Heart left ventricle (tissue), 16 donors: ENCODE results near the gene DSG1. TPM values are rescaled to one million over a fixed set of nuclear protein-coding genes. Genes with fewer than 3 reads are reported as not detected.

Experiments used
- ATAC-seq, 4 donors: fragments of 200-7000 bp; cut with Tn5 transposase; one replicate each; pipeline ENCODE4 v1.9.1; 2020 to 2022; ENCODE audit warnings: moderate library complexity in 4 of 4, mild to moderate bottlenecking in 3 of 4, moderate number of reproducible peaks in 1 of 4
- DNase-seq, 5 donors: peaks; one replicate each; pipeline ENCODE4 v3.0.0-alpha.2; 2020
- H3K27ac ChIP-seq, 12 donors: fragments of 200-600 bp; sonication (generic) in 4 of 12; one replicate each; pipeline versions ENCODE4 v1.5.0 to v1.8.0; 2016 to 2022; ENCODE audit warnings: mild to moderate bottlenecking in 2 of 12
- H3K27me3 ChIP-seq, 9 donors: fragments of 200-600 bp; sonication (generic) in 2 of 9; one replicate each; pipeline versions ENCODE4 v1.5.1 to v1.8.0; 2016 to 2022; ENCODE audit warnings: mild to moderate bottlenecking in 3 of 9
- H3K36me3 ChIP-seq, 9 donors: fragments of 200-600 bp; sonication (generic) in 2 of 9; one replicate each; pipeline versions ENCODE4 v1.5.0 to v1.8.0; 2018 to 2022; ENCODE audit warnings: mild to moderate bottlenecking in 2 of 9
- H3K4me1 ChIP-seq, 12 donors: fragments of 200-600 bp; sonication (generic) in 4 of 12; one replicate each; pipeline versions ENCODE4 v1.5.0 to v1.8.0; 2016 to 2022; ENCODE audit warnings: mild to moderate bottlenecking in 3 of 12
- H3K4me3 ChIP-seq, 12 donors: fragments of 200-600 bp; sonication (generic) in 4 of 12; one replicate each; pipeline versions ENCODE4 v1.5.0 to v1.8.0; 2017 to 2022; ENCODE audit warnings: mild to moderate bottlenecking in 9 of 12, moderate library complexity in 4 of 12
- H3K9me3 ChIP-seq, 12 donors: fragments of 200-600 bp; sonication (generic) in 4 of 12; one replicate each; pipeline versions ENCODE4 v1.5.0 to v1.8.0; 2016 to 2022; ENCODE audit warnings: mild to moderate bottlenecking in 1 of 12
- CTCF ChIP-seq, 12 donors: fragments of 200-600 bp; sonication (generic) in 4 of 12; IDR thresholded peaks; one replicate each; pipeline versions ENCODE4 v1.5.0 to v1.8.0; 2018 to 2022; ENCODE audit warnings: antibody characterized with exemption in 12 of 12, mild to moderate bottlenecking in 5 of 12
- POLR2A ChIP-seq, 2 donors: fragments of 450-650 bp; IDR thresholded peaks; one replicate each; pipeline ENCODE4 v1.6.1; 2017; ENCODE audit warnings: antibody characterized with exemption in 2 of 2, mild to moderate bottlenecking in 2 of 2, moderate library complexity in 2 of 2
- WGBS, 4 donors: extraction: QIAGEN DNeasy Blood & Tissue Kit in 2 of 4; methylation state at CpG; one replicate each; pipeline versions ENCODE4 v1.1.5 to v1.1.7; 2013 to 2018; 5-methylcytosine and 5-hydroxymethylcytosine counted together
- intact Hi-C, 10 donors: fragments of 100-400 bp; cut with DNase I; formaldehyde crosslinking; loops; one replicate each; pipeline versions ENCODE4 v1.11.1 to v1.14.2; 2022
- long read RNA-seq, 3 donors: library from polyadenylated mRNA; unstranded; transcript quantifications; one replicate each; pipeline ENCODE4 v2.0.0, GENCODE V29; 2020 to 2021
- polyA plus RNA-seq, 2 donors: library from polyadenylated mRNA; stranded (reverse); fragments of 200-250 nt; gene quantifications; one replicate each; pipeline ENCODE4 v1.2.3, GENCODE V29; 2013
- total RNA-seq, 9 donors: library from RNA; depleted of rRNA in 2 of 9; stranded (reverse); fragments of >200 nt in 2 of 9; fragmentation: NEBNext Ultra II Directional in 3 of 9; extraction: Animal tissue kit (Norgen Biotek cat#: 25700) in 3 of 9; gene quantifications; one replicate each; pipeline versions ENCODE4 v1.1.0 to v1.2.4, GENCODE V29; 2016 to 2023
- donor health status: ischemic (EF 13 %, LVEDD 7.1; RV severe dilation, severe dysfunction).
- donor health status: healthy with polysubstance abuse.
- donor health status: DM: no; HTN: yes; CAD: no.
- donor health status: DM: no; HTN: no; CAD: no.
- donor health status: ischemic (EF 25% LVEDD 6.9; RV normal size, moderate dysfunction).
- donor health status: ischemic (EF 25% LVEDD 5.7; RV mildly dilated, moderate dysfunction).
- donor health status: healthy.
- donor health status: DM: yes; HTN: yes; CAD: no.
- donor health status: ischemic (EF 35%, LVEDD 5.7; RV mildly dilated, moderate dysfunction).
- donor health status: nonischemic (EF 11% LVEDD 7.7; RV severe dilation, severe dysfunction).
- donor health status: DM: yes; HTN: yes; CAD: no.
- donor health status: PGD.
- donor health status: ischemic (EF 29% LVEDD 5.4; RV normal size, mild dysfunction).
- donor health status: nonischemic (EF 23%, LVEDD 6.1; RV moderate dilation, normal function).

DSG1 gene
- total RNA-seq: 1 to 10 TPM in 5 of 9 donors, under 1 TPM in 4; 0.14 to 5.6 (median 1.0) TPM
- polyA plus RNA-seq: under 1 TPM in 1 of 2 donors, not detected in 1; 0.19 TPM
- long read RNA-seq, donor 1, partial matches to known transcripts: 0 of 1 reads
- long read RNA-seq, donor 1, other reads (novel, unspliced or antisense): 1 of 1 reads
- long read RNA-seq, donor 2: 0 reads
- long read RNA-seq, donor 3: 0 reads

DNA sequence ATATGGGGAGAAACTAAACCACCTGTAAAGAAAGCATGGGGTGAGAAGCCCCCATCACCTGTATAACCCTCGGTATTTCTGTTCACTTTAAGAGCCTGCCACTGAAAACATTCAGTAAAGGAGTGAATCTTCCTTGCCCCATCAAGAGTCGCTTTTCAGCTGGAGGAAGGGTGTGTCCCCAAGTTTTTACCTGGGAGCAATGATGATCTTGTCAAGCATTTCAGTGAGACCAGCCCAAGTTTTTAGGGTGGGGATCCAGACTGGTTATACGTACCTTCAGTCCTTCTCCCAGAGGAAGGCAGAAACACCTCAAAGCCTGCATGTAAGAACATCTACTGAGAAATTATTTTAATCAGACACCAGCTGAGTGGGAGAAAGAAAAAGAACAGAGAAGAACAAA is at the start of gene DSG1:
Gene DSG1 (plus strand): TSS at position 301 of the 400 bp plus-strand sequence. CDS start 141 bp downstream, outside the sequence.
- Histone ChIP-seq H3K27ac (no peak within 1 kb of the TSS), H3K4me3 (no peak within 1 kb of the TSS), H3K4me1 (no peaks in the 10 kb centered on the region), H3K36me3 (no peaks in the 10 kb centered on the region), H3K27me3 (no peaks in the 10 kb centered on the region), H3K9me3 (no peaks in the 10 kb centered on the region)
- no peak for ATAC-seq
- TF ChIP-seq CTCF (IDR thresholded peaks at IDR 0.05): no peak
- no peak for TF ChIP-seq POLR2A (IDR thresholded peaks at IDR 0.05)
- no peak for DNase-seq
- 77 to 96% (median 94%) methylated on average over 3 of the region's 3 CpGs for WGBS, 4 donors
- intact Hi-C loops: loop anchor here in 1 of 10 donors (10.0 kb wide), 1 partner anchor 63 kb away; no protein-coding TSS in a partner anchor

DNA sequence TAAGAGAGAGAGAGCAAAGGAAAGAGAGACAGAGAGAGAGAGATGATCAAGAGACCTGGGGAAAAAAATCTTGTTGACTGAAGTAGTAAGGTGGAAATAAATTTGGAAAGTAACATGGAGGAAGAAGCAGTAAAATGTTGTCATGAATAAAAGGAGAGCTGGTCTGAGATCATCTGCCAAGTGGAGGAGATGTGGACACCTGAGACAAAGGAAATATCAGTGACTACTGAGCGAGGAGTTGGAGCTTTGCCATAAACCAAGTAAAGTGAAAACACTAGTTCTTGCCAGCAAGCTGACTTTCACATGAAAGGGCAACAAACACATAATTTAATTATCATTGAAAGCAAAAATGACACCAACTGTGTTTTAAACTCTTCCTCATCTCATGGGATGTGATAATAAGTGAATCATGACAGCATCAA is 49.0 kb upstream of the DSG1 start:
- 10 to 34% (median 16%) methylated on average over 1 of the region's 1 CpG for WGBS, 4 donors
- Histone ChIP-seq H3K36me3 (no peaks in the 10 kb centered on the region), H3K4me3 (no peak overlapping the region), H3K9me3 (no peaks in the 10 kb centered on the region), H3K27ac (no peak overlapping the region), H3K4me1 (peaks cover 0 to 21% (median 11%) of the 10 kb centered on the region in 12 donors), H3K27me3 (no peaks in the 10 kb centered on the region)
- no peak for TF ChIP-seq POLR2A (IDR thresholded peaks at IDR 0.05)
- TF ChIP-seq CTCF (IDR thresholded peaks at IDR 0.05): no peak
- intact Hi-C loops: loop anchor here in 6 of 10 donors (5.0 to 10.0 kb wide), 6 partner anchors 126 to 243 kb away; partner anchors contain the start of gene DSG2 (in 1 of the 6)
- ATAC-seq (no peak), DNase-seq (no peak)

- Histone ChIP-seq H3K27ac (no peak overlapping the region), H3K27me3 (no peaks in the 10 kb centered on the region), H3K9me3 (no peaks in the 10 kb centered on the region), H3K4me3 (no peak overlapping the region), H3K36me3 (no peaks in the 10 kb centered on the region), H3K4me1 (peaks cover 0 to 27% (median 14%) of the 10 kb centered on the region in 12 donors)
- DNase-seq (no peak), ATAC-seq (no peak)
- intact Hi-C loops: loop anchor here in 6 of 10 donors (5.0 to 10.0 kb wide), 6 partner anchors 125 to 243 kb away; partner anchors contain the start of gene DSG2 (in 1 of the 6)
- TF ChIP-seq CTCF (IDR thresholded peaks at IDR 0.05) (no peak), POLR2A (IDR thresholded peaks at IDR 0.05) (no peak)
- 65 to 81% (median 77%) methylated on average over 6 of the region's 6 CpGs for WGBS, 4 donors
Observed at GRCh38 chr18:31269566-31269965, 48.4 kb upstream of the DSG1 start.

DNA sequence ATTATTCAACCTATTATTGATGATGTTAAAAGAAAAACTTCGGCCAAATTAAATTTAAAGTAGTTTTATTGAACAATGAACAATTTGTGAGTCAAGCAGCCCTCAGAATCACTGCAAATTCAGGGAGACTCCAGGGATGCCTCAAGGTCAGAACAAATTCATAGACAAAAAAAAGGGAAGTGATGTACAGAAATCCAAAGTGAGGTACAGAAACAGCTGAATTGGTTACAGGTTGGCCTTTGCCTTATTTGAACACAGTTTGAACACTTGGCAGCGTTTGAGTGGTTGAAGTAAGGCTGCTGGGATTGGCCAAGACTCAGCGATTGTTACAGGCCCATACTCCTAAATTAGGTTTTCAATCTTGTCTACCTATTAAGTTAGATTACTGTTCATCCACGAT is 47.4 kb upstream of the DSG1 start:
- Histone ChIP-seq H3K9me3 (no peaks in the 10 kb centered on the region), H3K4me3 (no peak overlapping the region), H3K27me3 (no peaks in the 10 kb centered on the region), H3K36me3 (no peaks in the 10 kb centered on the region), H3K27ac (no peak overlapping the region), H3K4me1 (peaks cover 0 to 36% (median 21%) of the 10 kb centered on the region in 12 donors)
- 93 to 98% (median 96%) methylated on average over 4 of the region's 4 CpGs for WGBS, 4 donors
- TF ChIP-seq CTCF (IDR thresholded peaks at IDR 0.05) (no peak), POLR2A (IDR thresholded peaks at IDR 0.05) (no peak)
- DNase-seq (no peak), ATAC-seq (no peak)
- intact Hi-C loops: loop anchor here in 6 of 10 donors (5.0 to 10.0 kb wide), 5 partner anchors 124 to 234 kb away; partner anchors contain the start of gene DSG2 (in 3 of the 6)
